HG03095 (cell line): Measurements from ENCODE around the gene MPST.

ENCODE experiments used
- ATAC-seq: cut with Tn5 transposase; IDR thresholded peaks from one replicate; pipeline ENCODE4 v1.9.1; 2021; ENCODE audit warnings: moderate library complexity; ENCODE audit not compliant: unreplicated experiment

MPST gene

GRCh38 chr22:37000676-37001534, 18.6 kb upstream of the MPST start:
- ATAC-seq: no peak

- ATAC-seq: no peak
These were observed 17.7 kb upstream of the MPST start for GRCh38 chr22:37001826-37002225.

- ATAC-seq: no peak
These were observed 16.9 kb upstream of the MPST start for GRCh38 chr22:37002633-37003032.

GRCh38 chr22:37007651-37008050, 11.9 kb upstream of the MPST start:
- ATAC-seq: no peak

- no peak for ATAC-seq
These were observed 11.2 kb upstream of the MPST start for GRCh38 chr22:37008365-37008764.

GRCh38 chr22:37009490-37009889, 10.1 kb upstream of the MPST start:
- ATAC-seq: no peak

GRCh38 chr22:37010174-37010573, 9.4 kb upstream of the MPST start:
- no peak for ATAC-seq

GRCh38 chr22:37010976-37011375, 8.6 kb upstream of the MPST start:
- ATAC-seq: no peak

GRCh38 chr22:37011472-37011871, 8.1 kb upstream of the MPST start:
- ATAC-seq: no peak

- ATAC-seq: no peak
These were observed 7.2 kb upstream of the MPST start for GRCh38 chr22:37012262-37012904.

- ATAC-seq: no peak
These were observed 6.6 kb upstream of the MPST start for GRCh38 chr22:37012956-37013355.

- ATAC-seq: no peak
These were observed 5.1 kb upstream of the MPST start for GRCh38 chr22:37014415-37014806.

- ATAC-seq: no peak
These were observed 4.5 kb upstream of the MPST start for GRCh38 chr22:37014835-37015586.

GRCh38 chr22:37015587-37015878, 4.0 kb upstream of the MPST start:
- ATAC-seq: no peak

- no peak for ATAC-seq
These were observed 3.2 kb upstream of the MPST start for GRCh38 chr22:37016134-37016910.

GRCh38 chr22:37017356-37017755, 2.2 kb upstream of the MPST start:
- ATAC-seq: no peak

GRCh38 chr22:37018086-37018814, 1.3 kb upstream of the MPST start:
- no peak for ATAC-seq

- ATAC-seq: no peak
These were observed 680 bp upstream of the MPST start for GRCh38 chr22:37018815-37019308.

- no peak for ATAC-seq
These were observed 594 bp downstream of the MPST start for GRCh38 chr22:37020192-37020479.

GRCh38 chr22:37021041-37021440, 1.5 kb downstream of the MPST start:
- no peak for ATAC-seq
